RWPE1 (cell line): ENCODE data around the gene THOC5.

Experiments
- CTCF ChIA-PET: fragments of 350-600 bp; sonication (Branson Sonifier 250); formaldehyde crosslinking; extraction: SDS; loops from one replicate; lab custom pipeline; 2021; lab: Yijun Ruan, JAX
- POLR2A ChIA-PET: fragments of 400-600 bp; formaldehyde crosslinking; extraction: SDS; loops from one replicate; lab custom pipeline; 2020; ENCODE audit warnings: antibody characterized with exemption; ENCODE audit not compliant: low non-redundant PET; lab: Yijun Ruan, JAX
- DNase-seq: peaks from one replicate; pipeline ENCODE4 v3.0.0; 2012; ENCODE audit warnings: low spot score
- H3K27ac ChIP-seq: fragments of 450-650 bp; 2 replicates; pipeline ENCODE4 v1.5.1; 2017
- TF ChIP-seq, protein P1 (sequence below): fragments of 450-650 bp; conservative IDR thresholded peaks from 2 replicates; pipeline ENCODE4 v1.5.1; 2017; ENCODE audit warnings: low read depth, mild to moderate bottlenecking

Gene THOC5

GRCh38 chr22:29487426-29487986 is 66.1 kb downstream of the THOC5 start:
- CTCF ChIA-PET, result no interaction called here
- POLR2A ChIA-PET, result no interaction called here
- no peak for DNase-seq
- H3K27ac ChIP-seq, result no peak overlapping the region
- TF ChIP-seq, protein P1, sequence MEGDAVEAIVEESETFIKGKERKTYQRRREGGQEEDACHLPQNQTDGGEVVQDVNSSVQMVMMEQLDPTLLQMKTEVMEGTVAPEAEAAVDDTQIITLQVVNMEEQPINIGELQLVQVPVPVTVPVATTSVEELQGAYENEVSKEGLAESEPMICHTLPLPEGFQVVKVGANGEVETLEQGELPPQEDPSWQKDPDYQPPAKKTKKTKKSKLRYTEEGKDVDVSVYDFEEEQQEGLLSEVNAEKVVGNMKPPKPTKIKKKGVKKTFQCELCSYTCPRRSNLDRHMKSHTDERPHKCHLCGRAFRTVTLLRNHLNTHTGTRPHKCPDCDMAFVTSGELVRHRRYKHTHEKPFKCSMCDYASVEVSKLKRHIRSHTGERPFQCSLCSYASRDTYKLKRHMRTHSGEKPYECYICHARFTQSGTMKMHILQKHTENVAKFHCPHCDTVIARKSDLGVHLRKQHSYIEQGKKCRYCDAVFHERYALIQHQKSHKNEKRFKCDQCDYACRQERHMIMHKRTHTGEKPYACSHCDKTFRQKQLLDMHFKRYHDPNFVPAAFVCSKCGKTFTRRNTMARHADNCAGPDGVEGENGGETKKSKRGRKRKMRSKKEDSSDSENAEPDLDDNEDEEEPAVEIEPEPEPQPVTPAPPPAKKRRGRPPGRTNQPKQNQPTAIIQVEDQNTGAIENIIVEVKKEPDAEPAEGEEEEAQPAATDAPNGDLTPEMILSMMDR, result no peak

DNA sequence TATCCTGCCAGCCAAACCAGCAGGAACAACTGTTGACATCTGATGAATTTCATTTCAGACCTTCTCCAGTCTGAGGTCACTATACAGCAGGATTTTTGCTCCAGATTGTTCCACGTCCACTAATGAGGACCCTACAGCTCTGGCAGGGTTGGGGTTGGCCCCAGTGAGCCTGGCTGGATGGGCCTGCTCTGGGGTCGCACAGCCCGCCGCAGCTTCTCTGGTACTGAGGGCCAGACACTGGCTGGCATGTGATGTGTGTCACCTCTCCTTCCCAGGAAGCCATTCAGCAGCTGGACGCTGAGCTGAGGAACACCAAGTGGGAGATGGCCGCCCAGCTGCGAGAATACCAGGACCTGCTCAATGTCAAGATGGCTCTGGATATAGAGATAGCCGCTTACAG is 68.1 kb downstream of the THOC5 start:
- no peak overlapping the region for H3K27ac ChIP-seq
- CTCF ChIA-PET, result no interaction called here
- TF ChIP-seq, protein P1, result no peak
- no peak for DNase-seq
- POLR2A ChIA-PET, result no interaction called here

GRCh38 chr22:29484642-29485041 is 68.9 kb downstream of the THOC5 start:
- no peak for DNase-seq
- ChIA-PET POLR2A (no interaction called here), CTCF (no interaction called here)
- H3K27ac ChIP-seq, result no peak overlapping the region
- TF ChIP-seq, protein P1, result no peak

DNA sequence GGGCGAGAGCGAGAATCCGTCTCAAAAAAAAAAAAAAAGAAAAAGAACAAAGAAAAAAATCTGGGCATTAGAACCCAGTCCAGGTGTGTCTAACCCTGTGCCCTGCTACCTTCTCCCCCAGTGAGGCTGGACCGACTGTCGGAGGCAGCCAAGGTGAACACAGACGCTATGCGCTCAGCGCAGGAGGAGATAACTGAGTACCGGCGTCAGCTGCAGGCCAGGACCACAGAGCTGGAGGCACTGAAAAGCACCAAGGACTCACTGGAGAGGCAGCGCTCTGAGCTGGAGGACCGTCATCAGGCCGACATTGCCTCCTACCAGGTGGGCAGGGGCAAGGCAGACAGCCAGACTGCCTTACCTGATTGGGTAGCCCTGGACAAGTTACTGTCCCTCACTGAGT is 70.3 kb downstream of the THOC5 start:
- ChIA-PET CTCF (interaction anchor here (1.9 kb wide), 1 partner anchor 12 kb away, joined by 9 read pairs; no protein-coding TSS in a partner anchor), POLR2A (no interaction called here)
- TF ChIP-seq, protein P1, result no peak
- DNase-seq, result no peak
- no peak overlapping the region for H3K27ac ChIP-seq

GRCh38 chr22:29482726-29483125 is 70.8 kb downstream of the THOC5 start:
- TF ChIP-seq, protein P1, result no peak
- ChIA-PET CTCF (interaction anchor here (0.7 to 1.9 kb wide), 3 partner anchors 11 to 20 kb away, joined by 3 to 9 read pairs (median 3); no protein-coding TSS in a partner anchor), POLR2A (no interaction called here)
- H3K27ac ChIP-seq, result no peak overlapping the region
- DNase-seq, result no peak

DNA sequence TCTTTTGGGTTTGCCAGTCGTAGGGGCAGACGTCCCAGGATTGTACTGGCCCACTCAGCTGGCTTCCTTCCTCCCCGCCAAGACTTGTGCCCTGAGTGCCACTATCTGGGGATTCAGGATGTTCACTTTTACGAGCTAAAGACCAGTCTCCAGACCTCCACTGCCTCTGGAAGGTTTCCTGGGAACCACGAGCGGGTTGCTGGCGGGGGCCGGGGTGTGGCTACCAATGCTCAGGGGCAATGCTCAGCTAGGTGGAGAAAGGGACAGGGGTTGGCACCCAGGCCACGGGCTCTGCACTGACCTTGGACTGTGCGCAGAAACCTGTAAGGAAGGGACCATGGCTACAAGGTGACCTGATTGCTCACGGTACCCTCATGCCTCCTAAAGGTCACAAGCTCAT is 71.3 kb downstream of the THOC5 start:
- ChIA-PET POLR2A (no interaction called here), CTCF (interaction anchor here (0.6 to 1.9 kb wide), 4 partner anchors 11 to 155 kb away, joined by 3 to 9 read pairs (median 3); no protein-coding TSS in a partner anchor)
- H3K27ac ChIP-seq, result no peak overlapping the region
- no peak for DNase-seq
- TF ChIP-seq, protein P1, result no peak
